GM12873 (cell line): ENCODE measurements around the gene CD44.

Experiments
- TF ChIP-seq, protein P1 (sequence below): IDR thresholded peaks from 2 replicates; pipeline ENCODE4 v1.5.1; 2012; ENCODE audit warnings: low read depth, mild to moderate bottlenecking, moderate library complexity, low read length, control low read depth; ENCODE audit not compliant: insufficient read depth; ENCODE audit errors: missing control alignments

CD44 gene

DNA sequence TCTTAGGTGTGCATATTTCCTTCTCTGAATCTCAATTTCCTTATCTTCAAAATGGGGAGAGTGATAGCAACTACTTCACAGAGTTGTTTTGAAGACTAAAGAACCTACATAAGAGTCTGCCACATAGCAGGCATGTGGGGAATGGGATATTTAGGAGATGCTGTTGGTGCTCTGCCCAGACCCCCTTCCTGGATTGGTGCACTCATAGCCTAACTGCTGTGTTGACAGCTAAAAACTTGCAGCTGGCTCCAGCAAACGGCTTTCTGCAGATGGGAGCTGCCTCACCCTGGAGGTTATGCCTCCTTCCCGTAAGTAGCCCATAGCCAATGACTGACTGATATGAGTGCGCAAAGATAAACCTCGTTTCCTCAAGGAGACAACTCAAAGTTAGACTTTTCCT lies 106.1 kb downstream of the CD44 start:
- TF ChIP-seq, protein P1, sequence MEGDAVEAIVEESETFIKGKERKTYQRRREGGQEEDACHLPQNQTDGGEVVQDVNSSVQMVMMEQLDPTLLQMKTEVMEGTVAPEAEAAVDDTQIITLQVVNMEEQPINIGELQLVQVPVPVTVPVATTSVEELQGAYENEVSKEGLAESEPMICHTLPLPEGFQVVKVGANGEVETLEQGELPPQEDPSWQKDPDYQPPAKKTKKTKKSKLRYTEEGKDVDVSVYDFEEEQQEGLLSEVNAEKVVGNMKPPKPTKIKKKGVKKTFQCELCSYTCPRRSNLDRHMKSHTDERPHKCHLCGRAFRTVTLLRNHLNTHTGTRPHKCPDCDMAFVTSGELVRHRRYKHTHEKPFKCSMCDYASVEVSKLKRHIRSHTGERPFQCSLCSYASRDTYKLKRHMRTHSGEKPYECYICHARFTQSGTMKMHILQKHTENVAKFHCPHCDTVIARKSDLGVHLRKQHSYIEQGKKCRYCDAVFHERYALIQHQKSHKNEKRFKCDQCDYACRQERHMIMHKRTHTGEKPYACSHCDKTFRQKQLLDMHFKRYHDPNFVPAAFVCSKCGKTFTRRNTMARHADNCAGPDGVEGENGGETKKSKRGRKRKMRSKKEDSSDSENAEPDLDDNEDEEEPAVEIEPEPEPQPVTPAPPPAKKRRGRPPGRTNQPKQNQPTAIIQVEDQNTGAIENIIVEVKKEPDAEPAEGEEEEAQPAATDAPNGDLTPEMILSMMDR = no peak

DNA sequence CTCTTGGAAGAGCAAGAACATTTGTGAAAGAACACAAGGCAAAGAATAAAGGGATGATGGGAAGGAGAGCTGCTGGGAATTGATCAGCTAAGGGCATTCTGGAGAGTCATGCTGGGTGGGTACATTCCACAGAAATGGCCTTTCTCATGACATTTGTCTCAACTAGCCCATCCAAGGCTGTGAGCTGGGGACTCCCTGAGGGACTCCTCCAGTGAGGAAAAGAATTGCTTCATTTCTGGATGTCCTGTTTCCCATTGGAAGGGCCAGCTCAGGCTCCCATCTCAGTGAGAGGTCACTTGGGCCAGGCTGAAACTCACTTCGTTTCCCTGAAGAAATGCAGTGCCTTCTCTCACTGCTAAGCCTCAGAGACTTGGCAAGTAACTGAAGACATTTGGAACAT lies 106.8 kb downstream of the CD44 start:
- TF ChIP-seq, protein P1 = no peak

DNA sequence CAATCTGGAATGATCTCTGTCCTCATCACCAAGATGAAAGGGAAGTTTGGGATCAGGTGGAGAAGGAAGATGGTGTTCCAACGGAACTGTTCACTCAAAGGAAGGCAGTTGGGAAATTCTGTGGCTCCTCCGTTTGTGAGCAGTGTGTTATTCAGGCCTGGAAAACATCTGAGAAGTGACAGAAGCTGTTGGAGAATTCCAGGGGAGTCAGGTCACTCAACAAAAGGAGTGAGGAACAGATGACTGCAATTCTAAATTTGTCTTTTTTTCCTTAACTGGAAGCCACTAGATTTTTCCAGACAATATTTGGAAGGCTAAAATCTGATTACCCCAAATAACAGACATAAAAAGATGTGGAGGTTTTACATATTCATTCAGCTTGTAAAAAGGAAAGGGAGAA lies 107.8 kb downstream of the CD44 start:
- TF ChIP-seq, protein P1 = no peak

DNA sequence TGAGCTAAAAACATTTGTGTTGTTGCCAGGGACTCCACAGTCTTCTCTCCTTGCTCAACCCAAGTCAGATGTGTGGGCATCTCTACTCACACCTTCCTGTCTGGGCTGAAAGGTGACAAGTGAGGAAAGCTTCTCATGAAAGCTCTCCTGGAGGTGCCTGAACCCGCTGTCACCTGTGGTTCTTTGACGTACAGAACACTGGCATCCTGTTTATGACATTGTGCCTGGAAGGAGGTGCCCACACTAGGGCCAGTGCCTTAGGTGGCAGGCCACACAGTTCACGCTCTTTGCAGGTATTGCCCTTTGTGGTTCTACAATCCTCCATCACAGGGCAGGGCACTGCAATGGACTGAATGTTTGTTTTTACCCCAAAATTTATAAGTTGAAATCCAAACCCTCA lies 108.5 kb downstream of the CD44 start:
- TF ChIP-seq, protein P1 = no peak

DNA sequence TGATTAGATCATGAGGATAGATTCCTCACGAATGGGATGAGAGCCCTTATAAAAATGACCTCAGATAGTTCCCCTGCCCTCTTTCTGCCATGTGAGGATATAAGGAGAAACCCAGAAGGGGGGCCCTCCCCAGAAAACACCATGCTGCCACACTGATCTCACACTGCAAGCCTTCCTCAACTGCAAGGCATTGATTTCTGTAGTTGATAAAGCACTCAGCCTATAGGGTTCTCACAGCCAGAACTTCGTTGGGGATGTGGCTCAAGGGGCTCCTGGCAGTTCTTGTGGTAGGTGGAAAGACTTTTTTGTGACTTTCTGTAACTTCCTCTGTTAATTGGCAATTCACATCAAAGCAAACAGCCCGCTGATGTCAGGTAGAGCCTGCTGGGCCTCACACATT lies 108.9 kb downstream of the CD44 start:
- TF ChIP-seq, protein P1 = no peak

DNA sequence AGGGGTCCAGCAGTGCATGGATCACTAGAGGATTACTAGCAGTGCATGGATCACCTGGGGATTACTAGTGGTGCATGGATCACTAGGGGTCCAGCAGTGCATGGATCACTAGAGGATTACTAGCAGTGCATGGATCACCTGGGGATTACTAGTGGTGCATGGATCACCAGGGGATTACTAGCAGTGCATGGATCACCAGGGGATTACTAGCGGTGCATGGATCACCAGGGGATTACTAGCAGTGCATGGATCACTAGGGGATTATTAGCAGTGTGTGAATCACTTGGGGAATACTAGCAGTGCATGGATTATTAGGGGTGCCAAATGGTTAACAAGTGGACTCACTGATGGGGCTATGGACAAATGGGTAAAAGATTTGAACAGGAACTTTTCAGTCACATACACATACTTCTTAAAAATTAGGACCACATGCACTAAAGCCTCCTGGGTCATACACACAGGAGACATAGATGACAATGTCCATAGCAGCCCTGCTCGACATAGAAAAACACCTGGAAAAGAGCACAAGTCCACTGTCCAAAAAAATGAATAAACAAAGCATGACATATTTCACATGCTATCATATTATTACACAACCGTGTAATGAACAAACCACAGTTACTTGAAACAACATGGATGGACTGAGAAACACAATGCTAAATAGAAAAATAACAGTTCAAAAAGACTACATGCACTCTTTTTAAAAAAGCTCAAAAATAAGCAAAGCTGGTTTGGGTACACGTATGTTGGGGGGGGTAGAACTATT lies 109.8 kb downstream of the CD44 start:
- TF ChIP-seq, protein P1 = no peak

DNA sequence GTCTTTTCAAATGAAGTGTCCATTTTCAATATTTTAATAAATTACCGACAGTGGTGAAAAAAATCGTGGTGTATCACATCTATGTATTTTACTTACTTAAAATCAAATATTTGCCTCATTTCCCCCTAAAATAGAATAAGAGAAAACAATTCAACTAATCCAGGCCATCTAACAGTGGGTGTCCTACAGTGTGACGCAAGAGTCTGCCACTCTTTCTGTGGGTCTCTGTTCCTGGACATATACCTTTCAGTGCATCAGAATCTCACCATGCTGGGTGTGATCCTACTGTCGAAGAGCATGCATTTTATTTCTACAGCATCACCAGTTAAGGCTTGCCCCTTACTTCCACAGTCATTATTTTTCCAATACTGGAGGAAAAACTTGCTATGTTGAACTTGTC lies 111.2 kb downstream of the CD44 start:
- TF ChIP-seq, protein P1 = no peak
